DOHH2 (cell line): ENCODE measurements around the gene VASP.

Experiments
- CTCF ChIP-seq: fragments of 200-600 bp; sonication (generic); IDR thresholded peaks from one replicate; pipeline ENCODE4 v1.5.1; 2014; ENCODE audit warnings: antibody characterized with exemption, mild to moderate bottlenecking, low read depth, low read length; ENCODE audit not compliant: poor library complexity, severe bottlenecking
- EZH2phosphoT487 ChIP-seq: fragments of 200-600 bp; sonication (generic); IDR thresholded peaks from 2 replicates; pipeline ENCODE4 v1.6.1; 2017; ENCODE audit warnings: borderline replicate concordance, mild to moderate bottlenecking, antibody characterized with exemption, low read length, moderate library complexity, mixed read lengths

GRCh38 chr19:45503909-45504308, 3.4 kb upstream of the VASP start:
- TF ChIP-seq CTCF: no peak
- TF ChIP-seq EZH2phosphoT487: no peak
